AG09309 (cell line): Measurements from ENCODE around the gene BTBD10.

ENCODE experiments used
- DNase-seq: peaks from one replicate; pipeline ENCODE4 v3.0.0-alpha.2; 2010; ENCODE audit warnings: low read depth
- H3K4me3 ChIP-seq: 2 replicates; pipeline ENCODE4 v1.5.1; 2011; ENCODE audit warnings: mild to moderate bottlenecking, low read depth, low read length, moderate library complexity; ENCODE audit not compliant: control insufficient read depth
- TF ChIP-seq, protein P1 (sequence below): IDR thresholded peaks from 2 replicates; pipeline ENCODE4 v1.5.1; 2011; ENCODE audit warnings: mild to moderate bottlenecking, low read depth, low read length, inconsistent platforms; ENCODE audit not compliant: insufficient read depth, control insufficient read depth; ENCODE audit errors: missing control alignments

BTBD10 gene

DNA sequence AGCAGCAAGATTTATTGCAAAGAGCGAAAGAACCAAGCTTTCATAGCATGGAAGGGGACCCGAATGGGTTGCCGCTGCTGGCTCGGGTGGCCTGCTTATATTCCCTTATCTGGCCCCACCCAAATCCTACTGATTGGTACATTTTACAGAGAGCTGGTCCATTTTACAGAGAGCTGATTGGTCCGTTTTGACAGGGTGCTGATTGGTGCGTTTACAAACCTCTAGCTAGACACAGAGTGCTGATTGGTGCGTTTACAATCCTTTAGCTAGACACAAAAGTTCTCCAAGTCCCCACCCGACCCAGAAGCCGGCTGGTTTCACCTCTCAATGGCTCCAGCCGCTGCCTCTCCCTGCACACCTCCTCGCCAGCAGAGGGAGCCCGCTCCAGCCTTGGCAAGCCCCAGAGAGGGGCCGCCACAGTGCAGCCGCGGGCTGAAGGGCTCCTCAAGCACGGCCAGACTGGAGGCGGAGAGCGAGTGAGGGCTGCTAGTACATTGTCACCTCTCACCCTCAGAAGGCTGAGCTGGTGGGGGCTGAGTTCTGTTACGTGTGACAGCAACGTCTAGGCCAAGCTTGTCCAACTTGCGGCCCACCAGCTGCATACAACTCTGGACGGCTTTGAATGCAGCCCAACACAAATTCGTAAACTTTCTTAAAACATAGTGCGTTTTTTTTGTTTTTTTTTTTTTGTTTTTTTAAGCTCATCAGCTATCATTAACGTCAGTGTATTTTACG, 24.1 kb upstream of the BTBD10 start:
- TF ChIP-seq, protein P1, sequence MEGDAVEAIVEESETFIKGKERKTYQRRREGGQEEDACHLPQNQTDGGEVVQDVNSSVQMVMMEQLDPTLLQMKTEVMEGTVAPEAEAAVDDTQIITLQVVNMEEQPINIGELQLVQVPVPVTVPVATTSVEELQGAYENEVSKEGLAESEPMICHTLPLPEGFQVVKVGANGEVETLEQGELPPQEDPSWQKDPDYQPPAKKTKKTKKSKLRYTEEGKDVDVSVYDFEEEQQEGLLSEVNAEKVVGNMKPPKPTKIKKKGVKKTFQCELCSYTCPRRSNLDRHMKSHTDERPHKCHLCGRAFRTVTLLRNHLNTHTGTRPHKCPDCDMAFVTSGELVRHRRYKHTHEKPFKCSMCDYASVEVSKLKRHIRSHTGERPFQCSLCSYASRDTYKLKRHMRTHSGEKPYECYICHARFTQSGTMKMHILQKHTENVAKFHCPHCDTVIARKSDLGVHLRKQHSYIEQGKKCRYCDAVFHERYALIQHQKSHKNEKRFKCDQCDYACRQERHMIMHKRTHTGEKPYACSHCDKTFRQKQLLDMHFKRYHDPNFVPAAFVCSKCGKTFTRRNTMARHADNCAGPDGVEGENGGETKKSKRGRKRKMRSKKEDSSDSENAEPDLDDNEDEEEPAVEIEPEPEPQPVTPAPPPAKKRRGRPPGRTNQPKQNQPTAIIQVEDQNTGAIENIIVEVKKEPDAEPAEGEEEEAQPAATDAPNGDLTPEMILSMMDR, result peak; percentile 43
- no peak for DNase-seq
- no peak overlapping the region for H3K4me3 ChIP-seq

DNA sequence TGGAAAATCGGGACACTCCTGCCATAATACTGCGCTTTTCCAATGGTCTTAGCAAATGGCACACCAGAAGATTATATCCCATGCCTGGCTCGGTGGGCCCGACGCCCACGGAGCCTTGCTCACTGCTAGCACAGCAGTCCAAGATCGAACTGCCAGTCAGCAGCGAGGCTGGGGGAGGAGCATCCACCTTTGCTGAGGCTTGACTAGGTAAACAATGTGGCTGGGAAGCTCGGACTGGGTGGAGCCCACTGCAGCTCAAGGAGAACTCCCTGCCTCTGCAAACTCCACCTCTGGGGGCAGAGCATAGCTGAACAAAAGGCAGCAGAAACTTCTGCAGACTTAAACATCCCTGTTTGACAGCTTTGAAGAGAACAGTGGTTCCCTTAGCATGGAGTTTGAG, 17.2 kb upstream of the BTBD10 start:
- no peak for DNase-seq
- TF ChIP-seq, protein P1, result no peak

DNA sequence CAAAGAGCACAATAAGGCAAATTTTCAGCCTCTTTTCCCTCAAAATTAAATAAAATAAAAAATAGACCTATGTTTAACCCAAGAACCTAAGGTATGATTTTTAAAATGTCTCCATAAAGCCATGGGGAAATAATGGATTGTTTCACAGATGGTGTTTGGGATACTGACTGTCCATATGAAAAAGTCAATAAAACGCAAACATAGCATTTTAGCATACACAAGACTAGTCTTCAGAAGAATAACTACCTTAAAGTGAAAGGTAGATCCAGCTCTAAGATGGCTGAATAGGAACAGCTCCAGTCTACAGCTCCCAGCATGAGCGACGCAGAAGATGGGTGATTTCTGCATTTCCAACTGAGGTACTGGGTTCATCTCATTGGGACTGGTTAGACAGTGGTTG, 16.7 kb upstream of the BTBD10 start:
- no peak for DNase-seq
- no peak overlapping the region for H3K4me3 ChIP-seq
- TF ChIP-seq, protein P1, result no peak

More for the DNA sequence above, 17.2 kb upstream of the BTBD10 start:
- no peak overlapping the region for H3K4me3 ChIP-seq

DNA sequence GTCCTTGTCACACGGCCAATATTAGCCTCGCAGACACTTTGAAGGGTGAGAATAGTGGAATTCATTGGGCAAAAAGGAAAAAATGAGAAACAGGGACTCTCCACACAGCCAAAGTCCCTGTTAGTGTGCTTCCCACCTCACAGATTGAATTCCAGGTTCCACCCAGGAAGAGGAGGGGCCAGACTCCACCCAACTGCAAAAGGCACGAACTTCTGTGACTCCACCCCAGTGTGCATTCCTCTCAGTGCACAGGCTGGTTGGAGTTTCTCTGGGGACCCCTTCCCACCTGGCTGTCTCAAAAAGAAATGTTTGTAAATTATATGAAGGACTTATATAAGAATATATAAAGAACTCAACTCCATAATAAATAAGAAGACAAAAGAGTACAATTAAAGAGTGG, 12.1 kb upstream of the BTBD10 start:
- no peak overlapping the region for H3K4me3 ChIP-seq
- DNase-seq, result no peak
- TF ChIP-seq, protein P1, result no peak

DNA sequence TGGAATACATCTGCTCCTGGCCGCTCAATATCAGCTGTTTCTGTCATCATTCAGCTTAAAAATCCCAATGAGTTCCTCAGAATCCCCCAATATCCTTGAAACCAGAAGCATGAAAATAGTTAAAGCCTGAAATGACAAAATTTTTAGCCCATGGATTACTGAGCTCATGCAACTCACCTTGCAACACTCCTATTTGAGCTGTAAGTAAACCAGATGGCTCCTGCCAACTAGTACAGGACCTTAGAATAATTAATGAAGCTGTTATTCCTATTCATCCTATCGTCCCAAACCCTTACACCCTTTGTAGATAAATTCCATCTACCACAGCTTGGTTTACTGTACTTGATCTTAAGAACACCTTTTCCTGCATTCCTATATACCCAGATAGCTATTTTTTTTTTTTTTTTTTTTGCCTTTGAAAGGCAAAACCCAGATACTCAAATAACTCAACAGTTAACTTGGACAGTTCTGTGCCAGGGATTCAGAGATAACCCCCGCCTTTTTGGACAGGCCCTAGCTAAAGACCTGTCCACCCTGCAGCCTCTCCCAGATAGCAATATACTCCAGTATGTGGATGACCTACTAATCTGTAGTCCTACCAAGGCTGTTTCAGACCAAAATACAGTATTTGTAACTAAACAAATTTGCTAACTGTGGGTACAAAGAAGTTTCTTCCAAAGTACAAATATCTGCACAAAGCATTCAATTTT, 10.1 kb upstream of the BTBD10 start:
- TF ChIP-seq, protein P1, result no peak
- DNase-seq, result no peak
- no peak overlapping the region for H3K4me3 ChIP-seq

DNA sequence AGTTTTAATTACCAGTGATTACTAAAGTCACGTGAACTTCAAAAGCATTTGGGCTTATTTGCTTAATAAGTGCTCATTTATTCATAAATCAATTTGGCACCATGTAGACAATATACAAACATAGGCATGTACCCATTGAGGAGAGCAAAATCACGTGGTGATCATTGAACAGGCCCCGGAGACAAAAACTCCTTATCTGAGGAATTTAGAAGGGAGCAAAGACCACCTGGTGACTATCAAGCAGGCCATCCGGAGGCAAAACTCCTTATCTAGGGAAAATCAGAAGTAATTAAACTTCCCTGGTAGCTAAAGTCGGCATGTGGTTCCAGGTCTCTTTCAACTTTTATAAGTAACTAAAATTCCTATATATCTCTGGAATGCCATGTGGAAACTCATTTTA, 5.7 kb upstream of the BTBD10 start:
- TF ChIP-seq, protein P1, result no peak
- no peak for DNase-seq
- no peak overlapping the region for H3K4me3 ChIP-seq

DNA sequence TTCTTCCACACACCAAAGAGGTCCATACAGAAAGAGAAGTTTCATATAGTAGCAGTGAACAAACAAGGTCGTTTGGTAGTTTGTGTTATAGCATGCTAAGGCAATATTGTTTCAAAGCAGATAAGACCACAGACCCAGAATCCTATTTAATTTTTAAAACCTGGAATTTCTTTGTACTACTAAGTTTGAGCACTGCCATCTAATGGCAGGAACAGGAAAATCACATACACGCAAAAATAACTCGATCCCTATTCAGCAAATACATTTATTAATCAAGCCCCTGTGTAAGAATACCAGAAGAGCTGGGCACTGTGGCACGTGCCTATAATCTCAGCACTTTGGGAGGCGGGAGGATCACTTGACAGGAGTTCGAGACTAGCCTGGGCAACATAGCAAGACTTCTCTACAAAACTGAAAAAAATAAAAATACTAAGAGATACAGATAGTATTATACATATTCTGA, 2.9 kb upstream of the BTBD10 start:
- H3K4me3 ChIP-seq, result no peak overlapping the region
- TF ChIP-seq, protein P1, result peak; percentile 53
- DNase-seq, result no peak
